HG02973 (cell line): ENCODE data around the gene CD52.
"Not testable (repeated sequence)": the region's sequence is repeated elsewhere in the genome, so short reads cannot be mapped to it uniquely, and the experiment has no call there.

Experiments used
- ATAC-seq: cut with Tn5 transposase; IDR thresholded peaks from one replicate; pipeline ENCODE4 v1.9.1; 2021; ENCODE audit warnings: moderate library complexity; ENCODE audit not compliant: unreplicated experiment

The CD52 gene

DNA sequence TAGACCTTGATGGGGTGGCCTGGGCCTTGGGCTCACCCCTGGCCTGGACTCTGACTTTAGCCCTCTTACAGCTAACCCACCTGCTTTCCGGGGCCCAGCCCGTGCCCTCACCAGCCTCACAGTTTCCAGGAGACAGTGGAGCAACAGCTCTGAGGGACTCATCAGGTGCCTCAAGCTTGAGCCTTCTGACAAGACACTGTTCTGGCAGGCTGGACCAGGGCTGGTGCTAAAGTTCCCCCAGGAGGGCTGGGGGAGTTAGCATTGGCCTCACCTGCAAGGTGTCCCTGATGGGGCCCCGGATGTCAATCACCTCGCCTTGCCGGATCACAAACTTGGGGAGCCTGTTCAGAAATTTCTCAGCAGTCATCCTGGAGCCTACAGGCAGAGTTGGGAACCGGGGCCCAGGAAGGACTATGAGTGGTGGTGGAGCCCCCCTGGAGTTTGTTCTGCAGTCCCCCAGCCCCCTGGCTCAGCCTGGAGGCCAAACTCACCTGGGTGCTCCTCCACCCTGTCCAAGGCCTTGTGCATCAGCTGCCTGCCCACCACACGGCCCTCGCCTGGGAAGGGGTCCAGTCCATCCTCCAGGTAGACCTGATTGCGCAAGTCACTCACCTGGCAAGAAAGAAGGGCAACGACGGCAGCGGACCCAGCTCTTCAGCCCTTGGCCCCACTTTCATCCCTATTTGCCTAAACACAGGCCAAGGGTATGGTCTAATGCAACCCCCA is 33.7 kb upstream of the CD52 start:
- ATAC-seq = no peak

GRCh38 chr1:26284597-26285347 is 33.0 kb upstream of the CD52 start:
- no peak for ATAC-seq

DNA sequence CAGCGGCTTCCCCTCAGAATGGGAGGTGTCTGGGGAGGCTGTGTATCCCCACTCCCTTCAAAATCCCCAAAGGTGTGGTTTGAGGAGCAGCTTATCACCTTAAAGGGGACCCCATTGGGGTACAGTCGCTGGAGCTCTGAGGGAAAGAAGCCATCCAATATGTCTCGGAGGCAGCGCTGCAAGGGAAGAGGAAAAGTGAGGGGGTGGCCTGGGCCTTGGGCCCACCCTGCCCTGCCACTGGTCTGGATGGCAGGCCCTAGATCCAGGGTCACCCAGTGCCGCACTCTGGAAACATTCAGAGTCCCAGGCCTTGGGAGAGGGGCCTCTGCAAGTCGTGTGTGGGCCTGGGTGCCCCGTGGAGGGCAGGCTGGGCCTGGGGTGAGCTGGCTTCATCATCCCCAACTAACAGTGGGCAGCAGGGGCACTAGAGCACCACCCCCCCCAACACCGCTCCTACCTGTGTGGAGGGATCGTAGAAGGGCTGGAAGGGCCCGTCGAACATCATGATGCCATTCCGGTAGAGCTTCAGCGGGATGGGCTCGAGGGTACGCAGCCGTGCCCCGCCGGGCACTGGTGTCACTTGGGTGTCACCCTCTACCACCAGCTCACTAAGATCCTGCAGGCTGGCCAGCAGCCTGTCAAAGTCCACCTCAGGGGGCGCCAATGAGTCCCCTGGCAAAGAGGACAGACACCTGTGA is 32.2 kb upstream of the CD52 start:
- no peak for ATAC-seq

DNA sequence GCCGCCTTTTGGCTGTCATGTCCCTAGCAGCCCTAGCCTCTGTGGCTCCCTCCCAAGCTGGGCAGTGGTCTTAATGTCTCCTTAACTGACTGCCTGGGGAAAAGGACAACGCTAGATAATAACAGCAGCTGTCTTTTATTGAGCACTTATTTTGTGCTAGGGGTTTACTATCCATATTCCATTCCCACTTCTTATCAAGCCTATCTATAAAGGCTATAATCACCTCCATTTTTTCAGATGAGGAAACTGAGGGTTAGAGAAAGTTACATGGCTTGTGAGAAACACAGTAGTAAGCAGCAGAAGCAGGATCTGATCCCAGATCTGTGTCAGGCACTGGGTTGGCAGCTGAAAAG is 31.7 kb upstream of the CD52 start:
- no peak for ATAC-seq

DNA sequence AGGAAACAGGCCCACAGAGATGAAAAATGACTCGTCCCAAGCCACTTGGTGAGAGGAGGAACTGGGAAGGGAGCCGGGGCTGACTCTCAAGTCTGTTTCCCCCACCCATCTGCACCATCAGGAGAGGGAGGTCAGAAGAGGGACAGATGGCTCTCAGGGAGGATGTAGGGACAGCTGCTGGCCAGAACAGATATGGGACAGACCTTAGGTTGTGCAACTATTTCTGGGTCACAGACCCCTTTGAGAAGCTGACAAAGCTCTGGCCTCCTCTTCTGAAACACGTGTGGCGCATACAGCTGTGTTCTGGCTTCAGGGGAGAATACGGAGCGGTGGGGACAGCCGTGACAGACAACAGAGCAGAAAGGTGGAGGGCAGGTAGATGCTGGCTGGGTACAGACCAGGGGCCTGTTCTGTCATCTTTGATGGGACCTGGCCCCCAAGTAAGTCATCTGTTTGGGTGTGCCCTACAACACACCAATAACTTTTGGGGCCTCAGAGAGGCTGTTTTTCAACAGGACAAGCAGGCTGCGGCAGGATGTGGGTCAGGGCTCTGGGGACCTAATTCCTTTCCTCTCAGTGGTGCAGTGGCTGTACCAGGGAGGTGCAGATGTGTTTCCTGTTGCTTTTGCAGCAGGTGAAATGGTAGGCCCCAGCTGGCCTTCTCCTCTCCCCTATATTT is 30.6 kb upstream of the CD52 start:
- no peak for ATAC-seq

GRCh38 chr1:26287811-26288210 is 29.9 kb upstream of the CD52 start:
- ATAC-seq = no peak

GRCh38 chr1:26288311-26288941 is 29.3 kb upstream of the CD52 start:
- ATAC-seq = no peak

- no peak for ATAC-seq
Measured at GRCh38 chr1:26289158-26290059, 28.3 kb upstream of the CD52 start.

DNA sequence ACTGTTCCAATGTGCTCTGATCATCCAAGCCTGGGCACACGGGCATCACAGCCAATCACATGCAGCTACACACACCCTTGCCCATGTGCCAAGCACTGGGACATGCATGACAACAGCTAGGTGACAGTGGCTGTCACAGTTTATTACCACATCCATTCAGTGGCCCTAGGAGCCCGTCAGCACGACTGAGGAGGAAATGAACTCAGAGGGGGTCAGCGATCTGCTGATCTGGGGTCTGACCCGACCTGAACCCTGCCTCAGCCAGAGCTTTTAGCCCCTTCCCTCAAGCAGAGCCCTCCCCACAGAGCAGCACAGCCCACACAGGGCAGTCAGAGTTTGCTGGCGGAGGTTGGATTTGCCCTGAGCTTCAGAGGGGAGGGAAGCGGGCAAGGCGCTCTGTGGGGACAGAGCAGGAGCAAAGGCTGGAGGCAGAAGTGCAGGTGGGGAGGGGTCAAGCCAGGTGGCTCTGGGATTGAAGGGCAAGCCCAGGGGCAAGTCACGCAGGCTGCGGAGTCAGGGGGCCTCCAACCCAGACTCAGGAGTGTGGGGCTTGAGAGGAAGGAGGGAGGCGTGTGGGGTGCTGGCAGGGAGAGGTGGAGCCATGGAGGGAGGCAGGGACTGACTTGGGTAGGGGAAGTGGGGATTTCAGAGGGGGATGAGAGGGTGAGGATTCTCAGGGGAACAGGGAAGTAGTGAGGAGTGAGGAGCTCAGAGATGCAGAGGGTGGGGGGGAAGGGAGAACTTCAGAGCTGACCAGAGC is 27.5 kb upstream of the CD52 start:
- ATAC-seq = no peak

GRCh38 chr1:26290882-26291261 is 26.9 kb upstream of the CD52 start:
- ATAC-seq = no peak

- ATAC-seq = no peak
Measured at GRCh38 chr1:26291433-26291832, 26.3 kb upstream of the CD52 start.

DNA sequence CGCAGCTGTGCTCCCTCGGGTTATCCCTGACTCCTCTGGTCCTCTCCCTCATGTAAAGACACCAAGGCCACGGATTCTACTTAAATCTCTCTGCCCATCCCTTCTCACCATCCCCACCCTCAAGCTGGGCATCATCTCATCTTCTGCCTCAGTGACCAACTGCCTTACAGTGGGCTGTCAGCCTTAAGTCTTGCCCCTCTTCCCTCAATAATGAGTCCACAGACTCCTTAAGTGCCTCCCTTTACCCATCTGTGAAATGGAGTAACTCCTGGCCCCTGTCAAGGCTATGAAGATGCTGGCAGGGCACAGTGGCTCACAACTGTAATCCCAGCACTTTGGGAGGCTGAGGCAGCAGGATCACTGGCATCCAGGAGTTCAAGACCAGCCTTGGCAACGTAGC is 25.8 kb upstream of the CD52 start:
- no peak for ATAC-seq

- not testable (repeated sequence) for ATAC-seq
Measured at GRCh38 chr1:26292735-26293134, 25.0 kb upstream of the CD52 start.

DNA sequence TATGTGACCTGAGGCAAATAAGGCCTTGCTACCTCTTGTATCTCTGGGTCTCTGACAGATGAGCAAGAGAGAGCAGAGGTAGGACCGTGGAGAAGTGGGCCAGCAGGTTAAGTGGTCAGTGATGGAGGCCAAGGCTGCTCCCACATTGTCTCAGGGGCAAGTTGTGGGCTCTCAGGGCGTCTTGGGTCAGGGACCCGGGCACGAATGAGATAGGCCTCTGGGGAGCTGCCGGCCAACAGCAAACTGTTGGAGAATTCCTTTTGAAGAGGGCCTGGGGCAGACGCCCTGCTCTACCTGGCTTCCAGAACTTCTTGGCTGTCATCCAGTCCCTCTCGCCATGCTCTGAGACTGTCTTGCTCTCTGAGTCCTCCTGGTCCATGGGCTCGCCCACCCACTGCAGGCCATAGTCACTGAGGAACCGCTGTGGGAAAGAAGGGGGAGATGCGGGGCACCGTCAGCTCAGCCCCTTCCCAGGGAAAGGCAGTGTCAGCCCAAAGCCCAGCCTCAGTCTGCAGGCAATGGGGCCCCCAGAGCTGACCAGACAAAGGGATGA is 23.8 kb upstream of the CD52 start:
- ATAC-seq = no peak

DNA sequence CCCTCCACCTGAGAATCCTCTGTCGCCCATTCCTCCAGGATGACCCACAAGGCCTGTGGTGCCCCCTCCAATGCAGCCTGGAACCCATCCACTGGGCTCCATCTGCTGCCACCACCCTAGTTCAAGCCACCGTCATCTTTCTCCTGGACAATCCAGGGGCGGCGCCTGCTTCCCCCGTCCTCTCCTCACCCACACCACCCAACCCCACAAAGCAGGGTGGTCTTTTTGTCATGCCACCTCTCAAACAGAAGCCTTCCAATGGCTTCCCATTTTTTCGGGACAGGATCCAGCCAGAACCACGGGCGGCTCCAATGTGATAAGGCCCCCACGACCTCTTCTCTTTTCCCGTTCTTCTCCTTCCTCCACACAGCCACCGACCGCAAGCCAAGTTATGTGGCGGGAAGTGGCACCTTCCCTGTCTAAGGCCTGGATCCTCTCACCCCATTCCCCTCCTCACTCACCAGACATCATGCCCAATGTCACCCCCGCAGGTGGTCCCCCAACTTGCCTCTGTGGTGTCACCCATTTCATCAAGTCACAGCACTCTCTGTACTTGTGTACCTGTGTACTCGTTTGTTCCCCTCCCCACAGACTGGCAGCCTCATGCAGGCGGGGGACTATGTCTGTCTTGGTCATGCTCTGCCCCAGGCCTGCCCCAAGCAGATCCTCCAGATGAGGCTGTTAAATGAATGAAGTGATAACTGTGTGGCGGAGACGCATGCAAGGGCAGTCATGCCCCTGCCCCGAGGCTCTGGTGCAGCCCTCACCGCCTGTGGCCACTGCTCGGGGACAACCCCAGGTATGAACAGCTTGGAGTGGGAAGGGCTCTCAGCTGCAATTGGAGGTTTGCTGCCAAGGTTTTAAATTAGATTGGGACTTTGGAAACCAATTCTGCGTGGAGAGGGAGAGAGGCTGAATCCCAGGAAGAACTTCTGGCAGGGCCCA is 22.3 kb upstream of the CD52 start:
- ATAC-seq = no peak

GRCh38 chr1:26296340-26297056 is 21.3 kb upstream of the CD52 start:
- ATAC-seq = no peak

GRCh38 chr1:26297057-26297790 is 20.5 kb upstream of the CD52 start:
- ATAC-seq = no peak
